BE2C (cell line): ENCODE results near the gene ADIPOR1.
"Not testable (repeated sequence)": the region's sequence is repeated elsewhere in the genome, so short reads cannot be mapped to it uniquely, and the experiment has no call there.

Source experiments
- DNase-seq: peaks from one replicate; pipeline ENCODE4 v3.0.0-alpha.2; 2020
- H3K27me3 ChIP-seq: fragments of 250-450 bp; sonication (Bioruptor Pico); 2 replicates; pipeline ENCODE4 v1.5.1; 2020; ENCODE audit warnings: mild to moderate bottlenecking
- H3K36me3 ChIP-seq: fragments of 250-450 bp; sonication (Bioruptor Pico); 2 replicates; pipeline ENCODE4 v1.5.1; 2020; ENCODE audit warnings: mild to moderate bottlenecking
- H3K4me1 ChIP-seq: fragments of 250-450 bp; sonication (Bioruptor Pico); 2 replicates; pipeline ENCODE4 v1.5.1; 2020
- H3K4me3 ChIP-seq: 2 replicates; pipeline ENCODE4 v1.5.1; 2011; ENCODE audit warnings: low read depth, low read length
- H3K9me3 ChIP-seq: fragments of 250-450 bp; sonication (Bioruptor Pico); 2 replicates; pipeline ENCODE4 v1.5.1; 2020
- CTCF ChIP-seq: IDR thresholded peaks from 2 replicates; pipeline ENCODE4 v1.5.1; 2012; ENCODE audit warnings: mild to moderate bottlenecking, low read depth, low read length

ADIPOR1 gene

GRCh38 chr1:202923533-202923932, 34.6 kb downstream of the ADIPOR1 start:
- H3K4me1 ChIP-seq, result no peaks in the 10 kb centered on the region

GRCh38 chr1:202919615-202920014, 38.5 kb downstream of the ADIPOR1 start:
- Histone ChIP-seq H3K27me3 (no peaks in the 10 kb centered on the region), H3K4me3 (no peak overlapping the region), H3K9me3 (no peaks in the 10 kb centered on the region), H3K36me3 (peaks cover 27% of the 10 kb centered on the region), H3K4me1 (no peaks in the 10 kb centered on the region)
- no peak for TF ChIP-seq CTCF
- DNase-seq, result no peak

More at GRCh38 chr1:202923533-202923932, 34.6 kb downstream of the ADIPOR1 start:
- no peak for TF ChIP-seq CTCF
- peaks cover 9% of the 10 kb centered on the region; the same call in 1 of the 2 replicates for H3K36me3 ChIP-seq
- no peak overlapping the region for H3K4me3 ChIP-seq
- H3K27me3 ChIP-seq, result no peaks in the 10 kb centered on the region
- DNase-seq, result no peak
- H3K9me3 ChIP-seq, result no peaks in the 10 kb centered on the region

- Histone ChIP-seq H3K27me3 (no peaks in the 10 kb centered on the region), H3K9me3 (no peaks in the 10 kb centered on the region), H3K36me3 (peaks cover 34% of the 10 kb centered on the region), H3K4me3 (no peak overlapping the region), H3K4me1 (no peaks in the 10 kb centered on the region)
- TF ChIP-seq CTCF, result no peak
- no peak for DNase-seq
These were observed 43.0 kb downstream of the ADIPOR1 start for GRCh38 chr1:202915146-202915545.

- not testable (repeated sequence) for H3K9me3 ChIP-seq, H3K4me3 ChIP-seq, DNase-seq, H3K27me3 ChIP-seq, H3K4me1 ChIP-seq
- peaks cover 27% of the 10 kb centered on the region for H3K36me3 ChIP-seq
These were observed 45.6 kb downstream of the ADIPOR1 start for GRCh38 chr1:202912476-202912875.

GRCh38 chr1:202909494-202909893, 48.6 kb downstream of the ADIPOR1 start:
- Histone ChIP-seq H3K4me1 (no peaks in the 10 kb centered on the region), H3K36me3 (peaks cover 20% of the 10 kb centered on the region), H3K27me3 (no peaks in the 10 kb centered on the region), H3K9me3 (no peaks in the 10 kb centered on the region), H3K4me3 (no peak overlapping the region)
- no peak for DNase-seq
- TF ChIP-seq CTCF, result no peak

- no peaks in the 10 kb centered on the region for H3K4me1 ChIP-seq
- no peak overlapping the region for H3K4me3 ChIP-seq
- TF ChIP-seq CTCF, result no peak
- H3K9me3 ChIP-seq, result no peaks in the 10 kb centered on the region
- DNase-seq, result no peak
- H3K36me3 ChIP-seq, result peaks cover 15% of the 10 kb centered on the region
- H3K27me3 ChIP-seq, result no peaks in the 10 kb centered on the region
These were observed 49.1 kb downstream of the ADIPOR1 start for GRCh38 chr1:202908998-202909397.

GRCh38 chr1:202905331-202905730, 52.8 kb downstream of the ADIPOR1 start:
- no peak for DNase-seq
- Histone ChIP-seq H3K36me3 (peaks cover 13% of the 10 kb centered on the region), H3K4me1 (no peaks in the 10 kb centered on the region), H3K9me3 (no peaks in the 10 kb centered on the region), H3K27me3 (no peaks in the 10 kb centered on the region), H3K4me3 (no peak overlapping the region)
- TF ChIP-seq CTCF, result no peak

GRCh38 chr1:202903808-202904207, 54.3 kb downstream of the ADIPOR1 start:
- H3K9me3 ChIP-seq, H3K36me3 ChIP-seq, H3K4me3 ChIP-seq, DNase-seq, H3K27me3 ChIP-seq, H3K4me1 ChIP-seq: not testable (repeated sequence)
